Globus pallidus (tissue), 1 donor: Measurements from ENCODE around the gene FRY.
A peak's percentile ranks its signal among the peaks of the same experiment; 100 is the strongest.

Source experiments
- DNase-seq: peaks from one replicate; pipeline ENCODE4 v3.0.0-alpha.2; 2015; ENCODE audit warnings: low spot score

FRY gene

GRCh38 chr13:32259116-32259515 lies 227.5 kb downstream of the FRY start:
- DNase-seq = no peak

GRCh38 chr13:32261567-32261966 lies 230.0 kb downstream of the FRY start:
- peak; percentile 8 for DNase-seq

GRCh38 chr13:32262165-32262564 lies 230.6 kb downstream of the FRY start:
- DNase-seq = no peak

DNA sequence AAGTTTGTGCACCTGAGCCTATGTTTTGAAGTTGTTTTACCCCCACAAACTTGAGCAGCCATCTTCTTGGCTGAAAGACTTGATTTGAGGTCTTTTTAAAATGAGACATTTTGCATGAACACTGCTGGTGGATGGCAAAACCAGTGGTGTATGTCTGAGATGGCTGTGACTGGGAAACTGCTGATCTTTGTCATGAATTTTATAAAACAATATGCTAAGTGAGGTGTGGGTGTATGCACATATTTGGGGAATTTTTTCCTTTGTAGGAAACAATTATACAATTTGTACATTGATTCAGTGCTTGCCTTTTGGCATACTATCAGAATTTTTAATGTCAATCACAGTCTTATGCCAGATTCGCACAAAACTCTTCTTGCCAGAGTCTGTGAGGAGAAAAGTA lies 231.0 kb downstream of the FRY start:
- no peak for DNase-seq

GRCh38 chr13:32264407-32264806 lies 232.8 kb downstream of the FRY start:
- no peak for DNase-seq

GRCh38 chr13:32265726-32266125 lies 234.2 kb downstream of the FRY start:
- no peak for DNase-seq

DNA sequence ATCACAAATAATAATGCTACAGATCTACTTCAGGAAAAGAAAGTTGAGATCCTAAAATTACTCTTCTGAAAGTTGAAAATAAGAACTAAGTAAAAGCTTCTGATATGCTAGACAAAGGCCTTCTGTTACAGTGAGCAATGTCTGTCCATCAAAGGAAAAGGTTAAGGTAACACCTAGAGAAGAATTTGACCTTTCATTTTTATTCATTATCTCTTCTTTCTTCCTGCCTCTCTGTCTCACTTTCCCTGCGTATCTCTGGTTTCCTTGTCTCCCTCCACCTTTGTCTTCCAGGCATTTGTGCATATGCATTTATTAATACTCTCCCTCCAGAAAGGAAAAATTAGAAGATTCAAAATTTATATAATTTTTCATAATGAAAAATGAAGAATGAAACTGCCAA lies 234.6 kb downstream of the FRY start:
- no peak for DNase-seq

DNA sequence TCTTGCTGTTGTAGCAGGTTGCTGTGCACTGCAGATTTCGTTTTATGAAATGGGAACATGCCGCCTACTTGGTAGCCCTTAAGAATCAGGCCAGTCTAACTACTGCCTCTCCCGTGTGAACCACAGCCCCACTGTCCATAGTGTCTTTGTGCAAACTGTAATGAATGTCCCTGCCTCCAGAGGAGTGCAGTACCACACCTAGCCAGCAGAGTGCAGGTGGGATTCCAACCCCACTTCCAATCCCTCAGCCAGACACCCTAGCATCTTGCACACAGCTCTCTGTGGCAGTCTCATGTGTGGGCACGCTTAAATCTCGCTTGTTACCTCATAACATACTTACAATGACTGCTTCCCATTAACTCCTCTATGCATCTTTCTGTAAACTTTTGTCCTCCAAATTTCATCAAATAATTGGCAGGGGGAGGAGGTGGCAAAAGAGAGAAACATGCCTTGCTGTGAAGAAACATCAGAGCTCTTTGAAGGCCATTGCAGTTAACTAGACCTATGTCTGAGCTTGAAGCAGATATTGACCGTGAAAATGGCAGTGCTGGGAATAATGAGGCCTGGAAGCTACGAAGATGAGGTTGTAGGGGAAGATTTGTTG lies 236.4 kb downstream of the FRY start:
- DNase-seq = no peak

DNA sequence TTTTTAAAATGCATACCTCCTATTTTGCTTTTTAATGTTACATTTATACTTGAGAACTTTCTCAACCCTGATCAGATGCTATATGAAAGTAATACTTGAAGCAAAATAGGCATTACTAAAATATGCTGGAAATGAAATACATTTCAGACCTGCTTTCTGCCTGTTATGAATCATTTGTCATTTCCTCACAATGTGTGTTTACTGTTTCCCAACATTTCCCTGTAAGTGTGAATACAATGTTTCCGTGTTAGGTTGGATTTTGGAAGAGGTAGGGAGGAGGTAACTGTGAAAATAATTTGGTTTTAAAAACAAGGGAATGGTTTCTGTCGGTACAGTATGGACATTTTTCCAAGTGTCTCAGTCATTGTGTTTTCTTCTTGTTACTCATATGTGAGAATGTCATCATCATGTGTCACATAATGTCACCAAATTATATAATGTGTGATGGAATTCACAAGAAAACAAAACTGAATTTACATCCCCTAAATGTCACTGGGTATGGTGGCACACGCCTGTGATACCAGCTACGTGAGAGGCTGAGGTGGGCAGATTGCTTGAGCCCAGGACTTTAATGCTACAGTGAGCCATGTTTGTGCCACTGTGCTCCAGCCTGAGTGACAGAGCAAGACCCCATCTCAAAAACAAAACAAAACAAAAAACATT lies 240.6 kb downstream of the FRY start:
- no peak for DNase-seq

GRCh38 chr13:32277839-32278238 lies 246.3 kb downstream of the FRY start:
- DNase-seq = no peak

- DNase-seq = no peak
Observed at GRCh38 chr13:32278426-32278825, 246.9 kb downstream of the FRY start.

DNA sequence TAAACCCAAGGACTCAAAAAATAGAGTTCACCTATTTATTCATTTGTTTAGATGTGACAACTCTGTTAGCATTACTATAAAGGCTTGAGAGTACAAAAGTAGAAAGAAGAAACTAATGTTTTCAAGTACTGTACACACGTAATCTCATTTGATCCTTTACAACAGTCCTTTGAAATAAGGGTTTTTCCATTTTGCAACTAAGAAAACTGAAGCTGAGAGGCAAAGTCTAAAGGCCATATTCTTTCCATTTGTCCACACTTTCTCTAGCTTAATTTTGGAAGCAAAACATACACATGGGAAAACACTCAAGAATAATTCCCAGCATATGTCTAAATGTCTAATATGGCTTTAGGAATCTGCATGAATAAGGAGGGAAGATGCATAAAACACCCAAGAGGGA lies 249.5 kb downstream of the FRY start:
- DNase-seq = no peak

DNA sequence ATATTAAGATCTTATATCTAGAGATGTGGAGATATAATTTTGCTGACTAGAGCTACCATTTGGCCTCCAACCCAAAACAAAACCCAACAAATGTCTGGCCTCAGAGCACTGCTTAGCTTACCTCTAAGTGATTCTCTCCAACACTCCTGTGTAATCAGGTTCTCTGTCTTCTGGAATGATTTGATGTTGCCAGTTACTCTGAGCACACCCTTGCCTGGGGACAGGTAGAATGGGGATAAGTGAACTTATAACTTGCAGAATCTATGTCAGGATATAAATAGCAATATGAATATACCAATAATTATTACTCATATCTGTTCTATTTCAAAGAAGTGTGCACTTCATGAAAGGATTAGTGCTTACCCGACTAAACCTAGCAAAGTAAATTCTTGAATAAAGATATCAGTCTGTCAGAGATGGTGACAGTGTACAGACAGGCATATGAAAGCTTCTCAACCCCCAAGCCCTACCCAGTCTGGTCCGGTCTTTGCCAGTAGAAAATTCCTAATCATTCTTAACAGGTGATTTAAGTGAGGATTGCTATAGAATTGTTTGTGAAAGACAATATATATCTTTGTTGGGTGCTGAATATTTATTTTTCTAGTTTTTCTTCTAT lies 250.6 kb downstream of the FRY start:
- DNase-seq = no peak

DNA sequence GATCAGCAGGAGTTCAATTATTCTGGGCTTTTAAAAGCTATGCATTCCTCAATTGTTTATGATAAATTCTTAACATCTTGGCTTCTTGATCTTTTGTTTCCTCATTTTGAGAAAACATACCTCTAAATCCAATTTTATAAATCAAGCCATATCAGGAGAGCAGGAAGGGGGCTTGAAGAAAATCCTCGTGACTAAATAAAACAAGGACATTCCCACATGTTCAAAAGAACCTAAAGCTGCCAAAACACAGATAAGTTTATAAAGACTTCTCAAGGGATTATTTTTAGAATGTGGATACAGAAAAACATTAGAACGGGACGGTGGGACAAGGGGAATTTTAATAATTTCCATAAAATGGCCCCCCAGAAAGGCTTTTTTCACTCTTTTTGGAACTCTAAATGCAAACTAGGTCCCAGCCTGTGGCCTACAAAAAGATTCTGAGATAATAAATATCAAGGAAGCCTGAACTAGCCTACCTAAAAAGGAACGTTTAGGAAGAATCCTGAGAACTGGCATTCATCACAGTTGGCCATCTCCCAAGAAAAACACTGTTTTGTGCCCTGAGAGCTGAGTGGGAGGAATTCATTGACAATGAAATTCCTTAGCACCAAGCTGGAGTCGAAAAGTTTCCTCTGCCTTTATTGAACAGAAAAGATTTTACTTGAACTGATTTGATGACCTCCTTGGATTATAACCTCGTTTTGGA lies 253.5 kb downstream of the FRY start:
- DNase-seq = peak; percentile 9

DNA sequence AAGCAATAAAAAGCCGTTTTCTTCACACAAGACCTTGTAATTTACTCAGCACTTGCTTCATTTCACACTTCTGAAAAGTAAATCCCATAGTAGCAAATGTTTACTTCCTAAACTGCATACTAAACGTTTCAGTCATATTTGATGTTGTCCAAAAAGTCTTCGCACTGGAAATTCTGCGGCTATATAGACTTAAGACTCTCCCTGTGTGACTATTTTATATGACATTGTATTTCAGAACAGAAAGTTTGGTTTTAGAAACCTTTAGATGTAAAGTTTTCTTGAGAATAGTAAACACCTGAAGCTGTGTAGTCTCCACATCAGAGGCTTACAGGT lies 254.0 kb downstream of the FRY start:
- no peak for DNase-seq

GRCh38 chr13:32297206-32297605 lies 265.6 kb downstream of the FRY start:
- no peak for DNase-seq

DNA sequence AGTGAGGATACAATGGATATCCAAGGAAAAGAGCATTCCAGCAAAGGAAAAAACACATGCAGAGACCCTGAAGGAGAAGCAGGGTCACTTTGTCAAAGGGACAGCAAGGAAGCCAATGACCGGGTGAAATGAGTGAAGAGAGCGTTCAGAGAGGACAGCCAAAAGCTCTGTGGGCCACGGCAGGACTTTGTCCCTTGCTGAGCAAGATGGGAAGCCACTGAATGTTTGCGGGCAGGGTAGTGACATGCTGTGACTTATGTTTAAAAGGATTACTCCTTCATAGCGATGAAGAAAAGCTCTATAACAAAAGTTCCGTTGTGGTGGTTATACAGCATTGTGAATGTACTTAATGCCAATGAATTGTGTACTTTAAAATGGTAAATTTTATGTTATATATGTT lies 267.1 kb downstream of the FRY start:
- no peak for DNase-seq

DNA sequence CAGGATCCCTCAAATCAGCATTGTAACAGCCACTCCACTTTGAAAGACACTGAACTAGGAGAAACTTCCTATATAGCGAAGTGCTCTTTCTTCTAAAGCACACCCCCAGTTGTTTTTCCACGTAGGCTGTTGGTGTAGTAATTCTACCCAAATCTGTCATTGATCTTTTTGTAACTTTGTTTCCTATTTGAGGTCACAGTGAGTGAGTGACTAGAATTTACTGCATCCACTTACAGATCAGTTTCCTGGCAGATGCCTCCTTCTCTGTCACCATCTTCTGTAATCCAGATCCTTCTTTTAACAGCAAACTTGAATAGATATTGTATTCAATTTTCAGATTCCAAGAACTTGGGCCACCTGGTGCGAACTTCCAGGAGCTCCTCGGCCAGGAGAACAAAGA lies 268.3 kb downstream of the FRY start:
- no peak for DNase-seq

DNA sequence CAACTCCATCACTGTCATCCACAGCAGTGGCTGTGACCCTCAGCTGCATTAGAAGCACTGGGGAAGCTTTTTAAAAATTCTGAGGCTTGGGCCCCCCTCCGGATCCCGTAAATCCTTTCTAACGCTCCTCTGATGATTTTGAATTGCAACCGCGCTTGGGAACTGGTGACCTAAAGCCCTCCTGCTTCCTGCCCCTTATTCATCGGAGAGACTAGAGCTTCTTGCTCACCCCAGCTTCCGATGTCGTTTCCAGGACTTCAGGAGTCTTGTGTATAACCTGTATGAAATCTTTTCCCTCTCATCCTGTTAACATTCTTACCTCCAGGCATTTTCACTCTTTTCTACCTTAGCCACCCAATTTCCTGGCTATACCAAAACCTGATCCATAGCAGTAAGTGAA lies 268.8 kb downstream of the FRY start:
- no peak for DNase-seq

- no peak for DNase-seq
Observed at GRCh38 chr13:32300920-32301319, 269.3 kb downstream of the FRY start.

GRCh38 chr13:32302461-32302860 lies 270.9 kb downstream of the FRY start:
- DNase-seq = no peak

GRCh38 chr13:32305646-32306045 lies 274.1 kb downstream of the FRY start:
- no peak for DNase-seq
